Measurements from ENCODE around the gene TEAD1. TPM values are rescaled to one million over a fixed set of nuclear protein-coding genes. Genes with fewer than 3 reads are reported as not detected.

Gene TEAD1
- polyA plus RNA-seq, 1 donor (not counting 4 experiments of a cell fraction or from before 2014, with no cell fraction given): 32.7 TPM

DNA sequence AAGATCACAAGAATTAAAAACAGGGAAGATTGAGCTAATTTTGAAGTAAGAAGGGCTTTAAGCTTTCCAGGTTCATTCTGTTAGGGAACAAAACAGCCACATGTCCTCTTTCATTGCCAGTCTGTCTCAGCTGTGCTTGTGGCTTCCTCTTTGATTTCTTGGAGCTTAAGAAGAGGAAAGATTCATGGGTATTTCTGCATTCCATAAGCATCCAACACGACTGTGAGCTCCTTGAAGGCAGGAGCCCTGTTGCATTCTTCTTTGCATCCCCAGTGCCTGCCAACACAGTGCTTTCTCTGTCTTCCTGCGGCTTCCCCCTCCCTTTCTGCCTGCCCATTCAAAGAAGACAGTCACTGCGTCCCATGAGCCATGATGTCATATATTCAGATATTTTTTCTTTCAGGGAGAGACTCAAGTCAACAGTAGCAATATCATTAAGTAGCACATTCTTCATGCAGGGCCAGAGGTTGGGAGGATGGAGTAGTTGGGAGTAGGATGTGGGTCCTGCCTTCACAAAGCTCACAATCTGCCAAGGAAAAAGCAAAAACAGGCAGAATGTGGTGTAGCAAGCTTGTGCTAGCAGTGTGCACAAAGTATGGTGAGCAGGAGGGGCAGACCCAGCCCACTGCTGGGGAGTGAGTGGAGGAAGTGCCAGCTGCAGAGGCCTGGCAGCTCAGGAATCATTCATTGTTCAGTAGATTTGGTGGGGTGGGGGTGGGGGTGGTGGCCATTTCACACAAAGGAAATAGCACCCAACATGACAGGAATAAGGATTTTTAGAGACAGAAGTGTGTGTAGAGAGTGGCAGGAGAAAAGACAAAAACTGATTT lies 172.8 kb downstream of the TEAD1 start:
- Histone ChIP-seq H3K36me3 (ENCODE audit: control insufficient read depth in 2 of 2, extremely low read depth in 1 of 2, insufficient read depth in 2 of 2, low read length in 2 of 2) (no peaks in the 10 kb centered on the region), H4K20me1 (ENCODE audit: control insufficient read depth, extremely low read depth, insufficient read depth, low read length) (peaks cover 3% of the 10 kb centered on the region), H3K9ac (ENCODE audit: control insufficient read depth, extremely low read depth, insufficient read depth, low read length) (no peak overlapping the region), H2AFZ (ENCODE audit: control insufficient read depth, low read length) (no peak overlapping the region), H3K27me3 (ENCODE audit: control insufficient read depth, extremely low read depth, insufficient read depth, low read length) (no peaks in the 10 kb centered on the region), H3K4me2 (ENCODE audit: control insufficient read depth, extremely low read depth, insufficient read depth, low read depth, low read length) (no peak overlapping the region), H3K9me3 (ENCODE audit: control insufficient read depth, low read depth, low read length) (no peaks in the 10 kb centered on the region), H3K4me1 (ENCODE audit: control insufficient read depth, extremely low read depth, insufficient read depth, low read length) (peaks cover 38% of the 10 kb centered on the region), H3K27ac (ENCODE audit: control insufficient read depth, insufficient read depth, low read length) (no peak overlapping the region), H3K9me1 (ENCODE audit: control insufficient read depth, extremely low read depth, insufficient read depth, low read length) (peaks cover 3% of the 10 kb centered on the region), H3K4me3 (ENCODE audit: control insufficient read depth in 2 of 3, extremely low read depth in 1 of 3, insufficient read depth in 2 of 3, low read depth in 1 of 3, low read length in 3 of 3) (no peak overlapping the region), H3K79me2 (ENCODE audit: control insufficient read depth, insufficient read depth, low read length) (peaks cover 70% of the 10 kb centered on the region)
- FAIRE-seq (no peak), DNase-seq (ENCODE audit: low read depth, low spot score) (no peak)
- dilution Hi-C loops (cut with MboI; ENCODE audit: extremely low pct_ligation_motif_present, low sequenced_read_pairs): no loop called here
- no peak for TF ChIP-seq EZH2 (IDR thresholded peaks at IDR 0.05; ENCODE audit: low read length)
- TF ChIP-seq CTCF (optimal IDR thresholded peaks at IDR 0.05 in 1 of 3, IDR thresholded peaks at IDR 0.05 in 1 of 3, conservative IDR thresholded peaks at IDR 0.05 in 1 of 3; ENCODE audit: extremely low read depth in 1 of 3, insufficient read depth in 2 of 3, low read length in 3 of 3): no peak

DNA sequence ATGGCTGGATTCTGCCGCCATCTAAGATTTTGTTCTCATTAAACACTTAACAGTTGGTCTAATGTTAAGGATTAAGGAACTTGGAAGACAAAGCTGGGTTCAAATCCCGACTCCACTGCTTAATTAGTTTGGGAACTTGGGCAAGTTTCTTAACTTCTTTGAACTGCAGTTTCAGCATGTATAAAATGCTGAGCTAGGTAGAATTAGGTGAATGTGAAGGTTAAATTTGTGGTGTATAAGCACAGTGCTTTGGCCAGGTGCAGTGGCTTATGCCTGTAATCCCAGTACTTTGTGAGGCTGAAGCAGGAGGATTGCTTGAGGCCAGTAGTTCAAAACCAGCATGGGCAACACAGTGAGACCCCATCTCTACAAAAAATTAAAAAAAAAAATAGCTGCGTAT lies 174.2 kb downstream of the TEAD1 start:
- TF ChIP-seq CTCF (optimal IDR thresholded peaks at IDR 0.05 in 1 of 3, IDR thresholded peaks at IDR 0.05 in 1 of 3, conservative IDR thresholded peaks at IDR 0.05 in 1 of 3; ENCODE audit: extremely low read depth in 1 of 3, insufficient read depth in 2 of 3, low read length in 3 of 3) (no peak), EZH2 (IDR thresholded peaks at IDR 0.05; ENCODE audit: low read length) (no peak)
- dilution Hi-C loops (cut with MboI; ENCODE audit: extremely low pct_ligation_motif_present, low sequenced_read_pairs): no loop called here
- peaks cover 0 to 4% of the 10 kb centered on the region in 2 experiments for H3K36me3 ChIP-seq (ENCODE audit: control insufficient read depth in 2 of 2, extremely low read depth in 1 of 2, insufficient read depth in 2 of 2, low read length in 2 of 2)
- H3K27ac ChIP-seq (ENCODE audit: control insufficient read depth, insufficient read depth, low read length): no peak overlapping the region
- H3K9me3 ChIP-seq (ENCODE audit: control insufficient read depth, low read depth, low read length): no peaks in the 10 kb centered on the region
- FAIRE-seq (no peak), DNase-seq (ENCODE audit: low read depth, low spot score) (no peak)
- H3K79me2 ChIP-seq (ENCODE audit: control insufficient read depth, insufficient read depth, low read length): peaks cover 65% of the 10 kb centered on the region
- no peaks in the 10 kb centered on the region for H3K9me1 ChIP-seq (ENCODE audit: control insufficient read depth, extremely low read depth, insufficient read depth, low read length)
- H2AFZ ChIP-seq (ENCODE audit: control insufficient read depth, low read length): no peak overlapping the region
- no peak overlapping the region for H3K4me3 ChIP-seq (ENCODE audit: control insufficient read depth in 2 of 3, extremely low read depth in 1 of 3, insufficient read depth in 2 of 3, low read depth in 1 of 3, low read length in 3 of 3)
- no peaks in the 10 kb centered on the region for H3K27me3 ChIP-seq (ENCODE audit: control insufficient read depth, extremely low read depth, insufficient read depth, low read length)
- no peak overlapping the region for H3K9ac ChIP-seq (ENCODE audit: control insufficient read depth, extremely low read depth, insufficient read depth, low read length)
- H3K4me1 ChIP-seq (ENCODE audit: control insufficient read depth, extremely low read depth, insufficient read depth, low read length): peaks cover 37% of the 10 kb centered on the region
- H3K4me2 ChIP-seq (ENCODE audit: control insufficient read depth, extremely low read depth, insufficient read depth, low read depth, low read length): no peak overlapping the region
- H4K20me1 ChIP-seq (ENCODE audit: control insufficient read depth, extremely low read depth, insufficient read depth, low read length): peaks cover 3% of the 10 kb centered on the region
